Forelimb muscle (tissue), 1 donor: Measurements from ENCODE around the gene MCM3. TPM values are rescaled to one million over a fixed set of nuclear protein-coding genes. Genes with fewer than 3 reads are reported as not detected.
A peak's percentile ranks its signal among the peaks of the same experiment; 100 is the strongest.

Experiments used
- DNase-seq: peaks from one replicate; pipeline ENCODE4 v3.0.0-alpha.2; 2013; ENCODE audit warnings: low read depth
- polyA plus RNA-seq: library from polyadenylated mRNA; unstranded; fragments of 120-200 nt; gene quantifications from one replicate; pipeline ENCODE4 v1.2.1, GENCODE V29; 2013; ENCODE audit not compliant: insufficient read length

MCM3 gene
- polyA plus RNA-seq: 35.2 TPM

GRCh38 chr6:52284460-52285176 is at the start of gene MCM3:
Gene MCM3, minus strand, starts transcription at chr6:52284742. Its CDS starts 68 bp downstream, at chr6:52284674.
- DNase-seq: peak; percentile 100

GRCh38 chr6:52333840-52334200 is 49.3 kb upstream of the MCM3 start:
- no peak for DNase-seq

GRCh38 chr6:52331793-52332457 is 47.4 kb upstream of the MCM3 start:
- no peak for DNase-seq

GRCh38 chr6:52330470-52330869 is 45.9 kb upstream of the MCM3 start:
- DNase-seq: no peak

GRCh38 chr6:52328729-52329128 is 44.2 kb upstream of the MCM3 start:
- no peak for DNase-seq

- no peak for DNase-seq
These were observed 43.7 kb upstream of the MCM3 start for GRCh38 chr6:52328303-52328662.

- no peak for DNase-seq
These were observed 42.2 kb upstream of the MCM3 start for GRCh38 chr6:52326540-52327364.

GRCh38 chr6:52325695-52326471 is 41.3 kb upstream of the MCM3 start:
- DNase-seq: no peak

GRCh38 chr6:52324189-52324588 is 39.6 kb upstream of the MCM3 start:
- no peak for DNase-seq

- no peak for DNase-seq
These were observed 33.5 kb upstream of the MCM3 start for GRCh38 chr6:52317841-52318581.

GRCh38 chr6:52317211-52317610 is 32.7 kb upstream of the MCM3 start:
- no peak for DNase-seq

GRCh38 chr6:52314752-52315151 is 30.2 kb upstream of the MCM3 start:
- DNase-seq: no peak

- no peak for DNase-seq
These were observed 27.9 kb upstream of the MCM3 start for GRCh38 chr6:52312461-52312860.

- DNase-seq: no peak
These were observed 26.4 kb upstream of the MCM3 start for GRCh38 chr6:52310932-52311331.

- DNase-seq: no peak
These were observed 23.4 kb upstream of the MCM3 start for GRCh38 chr6:52307900-52308372.

GRCh38 chr6:52306972-52307870 is 22.7 kb upstream of the MCM3 start:
- DNase-seq: no peak

GRCh38 chr6:52305948-52306767 is 21.6 kb upstream of the MCM3 start:
- no peak for DNase-seq

- no peak for DNase-seq
These were observed 20.9 kb upstream of the MCM3 start for GRCh38 chr6:52305411-52305810.

- no peak for DNase-seq
These were observed 20.4 kb upstream of the MCM3 start for GRCh38 chr6:52304983-52305390.
